ENCODE measurements around the gene ZBTB40. TPM values are rescaled to one million over a fixed set of nuclear protein-coding genes. Genes with fewer than 3 reads are reported as not detected.

Gene ZBTB40
- total and polyA plus RNA-seq, 8 donors = 2.1 to 39.3 (median 14.0) TPM

GRCh38 chr1:22418933-22419382 lies 32.7 kb upstream of the ZBTB40 start:
- Histone ChIP-seq H3K36me3 (no peaks in the 10 kb centered on the region), H3K4me3 (no peak overlapping the region), H3K9me3 (no peaks in the 10 kb centered on the region), H3K4me1 (peaks cover 6 to 17% (median 16%) of the 10 kb centered on the region in 4 donors), H3K27ac (no peak overlapping the region), H3K27me3 (peaks cover 0 to 46% (median 0%) of the 10 kb centered on the region in 3 donors)
- TF ChIP-seq POLR2AphosphoS5 (IDR thresholded peaks at IDR 0.05) = no peak
- TF ChIP-seq EP300 (IDR thresholded peaks at IDR 0.05) = no peak
- TF ChIP-seq POLR2A (IDR thresholded peaks at IDR 0.05) = no peak
- TF ChIP-seq, protein P1, sequence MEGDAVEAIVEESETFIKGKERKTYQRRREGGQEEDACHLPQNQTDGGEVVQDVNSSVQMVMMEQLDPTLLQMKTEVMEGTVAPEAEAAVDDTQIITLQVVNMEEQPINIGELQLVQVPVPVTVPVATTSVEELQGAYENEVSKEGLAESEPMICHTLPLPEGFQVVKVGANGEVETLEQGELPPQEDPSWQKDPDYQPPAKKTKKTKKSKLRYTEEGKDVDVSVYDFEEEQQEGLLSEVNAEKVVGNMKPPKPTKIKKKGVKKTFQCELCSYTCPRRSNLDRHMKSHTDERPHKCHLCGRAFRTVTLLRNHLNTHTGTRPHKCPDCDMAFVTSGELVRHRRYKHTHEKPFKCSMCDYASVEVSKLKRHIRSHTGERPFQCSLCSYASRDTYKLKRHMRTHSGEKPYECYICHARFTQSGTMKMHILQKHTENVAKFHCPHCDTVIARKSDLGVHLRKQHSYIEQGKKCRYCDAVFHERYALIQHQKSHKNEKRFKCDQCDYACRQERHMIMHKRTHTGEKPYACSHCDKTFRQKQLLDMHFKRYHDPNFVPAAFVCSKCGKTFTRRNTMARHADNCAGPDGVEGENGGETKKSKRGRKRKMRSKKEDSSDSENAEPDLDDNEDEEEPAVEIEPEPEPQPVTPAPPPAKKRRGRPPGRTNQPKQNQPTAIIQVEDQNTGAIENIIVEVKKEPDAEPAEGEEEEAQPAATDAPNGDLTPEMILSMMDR (IDR thresholded peaks at IDR 0.05) = no peak
- intact Hi-C loops (cut with DNase I; ENCODE audit: low total_unique reads) = loop anchor here (5.0 kb wide), 1 partner anchor 287 kb away; no protein-coding TSS in a partner anchor
- 0 to 3% (median 0%) methylated on average over 2 of the region's 2 CpGs for WGBS, 5 donors
- no peak for DNase-seq

GRCh38 chr1:22420455-22421053 lies 31.1 kb upstream of the ZBTB40 start:
- Histone ChIP-seq H3K36me3 (no peaks in the 10 kb centered on the region), H3K27ac (no peak overlapping the region), H3K27me3 (peaks cover 0 to 46% (median 0%) of the 10 kb centered on the region in 3 donors), H3K9me3 (no peaks in the 10 kb centered on the region), H3K4me3 (no peak overlapping the region), H3K4me1 (peaks cover 0 to 8% (median 7%) of the 10 kb centered on the region in 4 donors)
- TF ChIP-seq, protein P1 (IDR thresholded peaks at IDR 0.05) = peak in 5 of 7 experiments; percentile 44 to 87 (median 69)
- no peak for TF ChIP-seq POLR2A (IDR thresholded peaks at IDR 0.05)
- intact Hi-C loops (cut with DNase I; ENCODE audit: low total_unique reads) = loop anchor here (2.0 kb wide), 1 partner anchor 220 kb away; no protein-coding TSS in a partner anchor
- DNase-seq = peak; percentile 88 to 92
- WGBS, 5 donors = 48 to 52% (median 51%) methylated on average over 15 of the region's 15 CpGs

DNA sequence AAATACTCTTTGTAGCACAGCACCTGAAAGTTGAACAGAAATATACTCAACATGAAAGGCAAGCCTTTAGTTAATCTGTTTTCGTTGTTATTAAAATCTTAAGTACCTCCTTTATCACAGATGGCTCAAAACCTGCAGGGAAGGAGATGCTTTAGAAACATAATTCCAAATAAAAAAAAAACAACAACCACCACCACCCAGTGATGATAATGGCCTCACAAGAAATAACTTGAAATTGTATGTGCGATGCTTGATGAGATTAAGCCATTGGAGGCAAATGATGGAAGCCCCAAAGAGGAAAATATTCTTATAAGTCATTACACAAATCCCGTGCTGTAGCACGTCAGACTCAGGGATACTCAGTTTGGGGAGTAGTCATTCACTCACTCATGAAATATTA lies 24.9 kb upstream of the ZBTB40 start:
- intact Hi-C loops (cut with DNase I; ENCODE audit: low total_unique reads) = no loop called here
- Histone ChIP-seq H3K27me3 (peaks cover 0 to 3% (median 0%) of the 10 kb centered on the region in 3 donors), H3K4me1 (no peaks in the 10 kb centered on the region), H3K9me3 (no peaks in the 10 kb centered on the region), H3K36me3 (no peaks in the 10 kb centered on the region), H3K27ac (no peak overlapping the region), H3K4me3 (no peak overlapping the region)
- 81 to 93% (median 89%) methylated on average over 4 of the region's 4 CpGs for WGBS, 5 donors
- TF ChIP-seq, protein P1 (IDR thresholded peaks at IDR 0.05) = no peak
- no peak for TF ChIP-seq POLR2A (IDR thresholded peaks at IDR 0.05)
- TF ChIP-seq POLR2AphosphoS5 (IDR thresholded peaks at IDR 0.05) = no peak
- no peak for TF ChIP-seq EP300 (IDR thresholded peaks at IDR 0.05)
- DNase-seq = no peak

GRCh38 chr1:22428672-22429071 lies 23.0 kb upstream of the ZBTB40 start:
- peak in 1 of 2 donors; percentile 74 for DNase-seq
- Histone ChIP-seq H3K27ac (no peak overlapping the region), H3K9me3 (no peaks in the 10 kb centered on the region), H3K27me3 (no peaks in the 10 kb centered on the region), H3K36me3 (no peaks in the 10 kb centered on the region), H3K4me1 (no peaks in the 10 kb centered on the region), H3K4me3 (peak overlapping the region; percentile 15 to 32 (median 26))
- 25 to 60% (median 47%) methylated on average over 5 of the region's 5 CpGs for WGBS, 5 donors
- TF ChIP-seq, protein P1 (IDR thresholded peaks at IDR 0.05) = no peak
- no peak for TF ChIP-seq EP300 (IDR thresholded peaks at IDR 0.05)
- no peak for TF ChIP-seq POLR2A (IDR thresholded peaks at IDR 0.05)
- TF ChIP-seq POLR2AphosphoS5 (IDR thresholded peaks at IDR 0.05) = no peak
- intact Hi-C loops (cut with DNase I; ENCODE audit: low total_unique reads) = no loop called here
